ENCODE data around the gene TPM2. TPM values are rescaled to one million over a fixed set of nuclear protein-coding genes. Genes with fewer than 3 reads are reported as not detected.

The TPM2 gene
- total and polyA plus RNA-seq, 10 of the 15 experiments (the other 5 are each of a cell fraction or from before 2014, with no cell fraction given): 0.11 to 9.3 (median 1.1) TPM

- POLR2A ChIA-PET: interaction anchor here (8.1 to 11.1 kb wide), 2 partner anchors 8 to 77 kb away, joined by 127 to 163 read pairs; partner anchors contain the start of genes ARHGEF39, CCDC107, CREB3 and RMRP
- 86% methylated on average over 8 of the region's 8 CpGs for WGBS (ENCODE audit: insufficient coverage, insufficient replicate concordance, low lambda C conversion rate, missing lambda C conversion rate)
- Histone ChIP-seq H2AFZ (ENCODE audit: control insufficient read depth, low read depth, low read length) (no peak overlapping the region), H3K4me1 (ENCODE audit: control insufficient read depth, insufficient read depth, low read length) (peaks cover 30% of the 10 kb centered on the region), H3K9me3 (replicated peaks; ENCODE audit: control insufficient read depth, insufficient read depth, low read length) (no peaks in the 10 kb centered on the region), H3K9ac (ENCODE audit: control insufficient read depth, insufficient read depth, low read length) (no peak overlapping the region), H3K79me2 (ENCODE audit: control insufficient read depth, insufficient read depth, low read length) (peaks cover 18% of the 10 kb centered on the region), H4K20me1 (ENCODE audit: control insufficient read depth, insufficient read depth) (no peaks in the 10 kb centered on the region), H3K4me2 (ENCODE audit: control insufficient read depth, insufficient read depth) (no peak overlapping the region), H3K27ac (ENCODE audit: control insufficient read depth, insufficient read depth) (no peak overlapping the region), H3K36me3 (ENCODE audit: control insufficient read depth in 2 of 2, insufficient read depth in 2 of 2, low read length in 1 of 2) (no peaks in the 10 kb centered on the region), H3K4me3 (no peak overlapping the region), H3K27me3 (replicated peaks in 1 of 2; ENCODE audit: control insufficient read depth in 2 of 2, insufficient read depth in 2 of 2, low read length in 1 of 2) (no peaks in the 10 kb centered on the region)
- SMC1A ChIA-PET (ENCODE audit: uncharacterized antibody, unreplicated experiment): interaction anchor here (1.4 kb wide), 1 partner anchor 11 kb away, joined by 3 read pairs; no protein-coding TSS in a partner anchor
- DNase-seq (ENCODE audit: low read depth, low spot score): no peak
- no peak for TF ChIP-seq EP300 (IDR thresholded peaks at IDR 0.05; ENCODE audit: borderline replicate concordance in 1 of 2, control insufficient read depth in 1 of 2, low read depth in 2 of 2, low read length in 2 of 2)
- no peak for TF ChIP-seq EGR1 (IDR thresholded peaks at IDR 0.05; ENCODE audit: borderline replicate concordance in 1 of 2, low read depth in 2 of 2, low read length in 2 of 2)
- TF ChIP-seq PAX5 (IDR thresholded peaks at IDR 0.05; ENCODE audit: borderline replicate concordance, low read depth, low read length): no peak
- TF ChIP-seq CHD4 (IDR thresholded peaks at IDR 0.05): no peak
- no peak for ATAC-seq
- intact Hi-C loops (cut with micrococcal nuclease; ENCODE audit: unreplicated experiment) (loop anchor here (10.0 kb wide), 1 partner anchor 172 kb away; the partner anchor contains the start of genes FAM221B and TMEM8B), in situ Hi-C loops (cut with MboI) (no loop called here)
- RAD21 ChIA-PET (ENCODE audit: unreplicated experiment): interaction anchor here (0.7 to 9.6 kb wide), 2 partner anchors 33 to 76 kb away, joined by 3 to 133 read pairs; partner anchors contain the start of genes CREB3 and TLN1
- FAIRE-seq: no peak
- CTCF ChIA-PET: interaction anchor here (1.6 to 8.8 kb wide), 4 partner anchors 11 to 77 kb away, joined by 3 to 139 read pairs (median 66); partner anchors contain the start of genes ARHGEF39, CREB3 and TLN1
- no TSS peak for BruUV-seq (replicated peaks)
Observed at GRCh38 chr9:35652829-35653209, 36.9 kb downstream of the TPM2 start.
